Suprapubic skin (tissue), 3 donors: ENCODE measurements around the gene APLF.

ENCODE experiments used
- CTCF ChIP-seq, 2 donors: fragments of 200-600 bp in 1 of 2; fragments of 450-650 bp in 1 of 2; sonication (generic) in 1 of 2; IDR thresholded peaks; one replicate each; pipeline ENCODE4 v1.5.1; 2016 to 2019; ENCODE audit warnings: antibody characterized with exemption in 2 of 2, mild to moderate bottlenecking in 1 of 2, moderate library complexity in 1 of 2
- POLR2AphosphoS5 ChIP-seq, 3 donors: sonication (generic); formaldehyde crosslinking; IDR thresholded peaks; one replicate each; pipeline ENCODE4 v1.6.1; 2017; ENCODE audit warnings: antibody characterized with exemption in 3 of 3

GRCh38 chr2:68565273-68565672 lies 97.9 kb downstream of the APLF start:
- TF ChIP-seq CTCF (IDR thresholded peaks at IDR 0.05), result no peak
- no peak for TF ChIP-seq POLR2AphosphoS5 (IDR thresholded peaks at IDR 0.05)
